LNCAP (cell line): ENCODE results near the gene ADGRL2.

Experiments
- CTCF ChIP-seq: fragments of 450-650 bp; IDR thresholded peaks from 2 replicates; pipeline ENCODE4 v1.5.1; 2017; ENCODE audit warnings: mild to moderate bottlenecking

ADGRL2 gene

DNA sequence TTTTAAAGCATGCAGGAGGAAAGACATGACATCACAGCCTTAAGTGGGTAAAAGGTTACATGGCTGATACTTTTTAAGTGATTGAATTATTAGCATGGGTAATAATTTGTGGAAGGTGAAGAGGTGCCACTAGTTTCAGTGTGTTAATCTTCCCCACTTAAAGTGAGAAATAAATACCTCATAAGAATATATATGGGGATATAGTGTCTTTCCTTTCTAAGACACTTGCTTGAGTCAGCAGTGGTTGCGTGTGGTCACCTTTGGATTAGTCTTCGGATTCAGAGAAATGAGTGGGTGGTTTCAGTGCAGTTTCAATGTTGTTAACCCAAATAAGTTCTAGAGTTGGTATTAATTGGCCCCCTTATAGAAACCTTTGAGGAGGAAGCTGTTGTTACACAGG lies 94.1 kb downstream of the ADGRL2 start:
- no peak for TF ChIP-seq CTCF

DNA sequence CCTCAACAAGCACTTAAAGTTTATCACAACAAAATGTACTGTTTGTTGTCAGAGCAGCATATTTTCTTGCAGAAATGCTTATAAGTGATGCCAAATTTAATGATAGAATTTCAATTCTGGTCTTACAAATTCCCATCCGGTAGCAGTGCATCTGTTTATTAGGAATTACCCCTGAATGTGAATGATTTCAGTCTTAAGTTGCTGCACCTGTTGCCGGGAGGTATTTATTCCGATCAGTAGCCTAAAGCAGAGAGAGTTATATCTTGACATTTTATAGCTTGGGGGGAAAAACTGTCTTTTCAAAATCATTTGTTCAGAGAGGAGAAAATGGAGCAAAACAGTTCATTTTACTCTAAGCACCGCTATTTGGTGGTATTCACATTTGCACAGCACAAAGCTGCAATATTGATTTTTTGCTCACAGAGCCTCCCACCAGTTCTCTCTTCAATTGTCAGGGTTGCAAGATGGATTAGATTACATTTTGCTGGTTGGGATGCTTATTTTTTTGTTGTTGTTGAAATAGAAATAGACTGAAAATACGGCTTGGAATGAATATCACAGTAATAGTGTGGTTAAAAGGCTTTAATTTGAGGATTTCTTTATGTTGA lies 98.6 kb downstream of the ADGRL2 start:
- TF ChIP-seq CTCF: no peak

- TF ChIP-seq CTCF: no peak
Observed at GRCh38 chr1:81907575-81907974, 106.8 kb downstream of the ADGRL2 start.

DNA sequence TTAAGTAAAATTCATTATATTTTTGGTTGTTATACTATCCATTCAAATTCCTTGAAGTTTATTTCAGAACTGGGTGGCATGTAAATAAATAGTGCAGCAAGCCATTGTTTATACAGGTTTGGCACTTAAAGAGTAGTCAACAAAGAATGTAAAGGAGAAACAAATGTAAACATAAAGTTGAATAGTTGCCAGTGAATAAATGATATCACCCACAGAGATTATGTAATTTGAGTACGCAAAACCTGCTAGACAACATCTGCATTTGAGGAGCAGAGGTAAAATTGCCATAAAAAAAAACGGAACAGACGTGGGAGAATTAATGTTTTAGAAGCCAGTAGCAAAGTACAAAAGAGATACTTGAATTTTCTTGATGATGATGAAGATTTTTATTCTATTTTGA lies 111.6 kb downstream of the ADGRL2 start:
- TF ChIP-seq CTCF: no peak

GRCh38 chr1:81915937-81916336 lies 115.2 kb downstream of the ADGRL2 start:
- no peak for TF ChIP-seq CTCF

DNA sequence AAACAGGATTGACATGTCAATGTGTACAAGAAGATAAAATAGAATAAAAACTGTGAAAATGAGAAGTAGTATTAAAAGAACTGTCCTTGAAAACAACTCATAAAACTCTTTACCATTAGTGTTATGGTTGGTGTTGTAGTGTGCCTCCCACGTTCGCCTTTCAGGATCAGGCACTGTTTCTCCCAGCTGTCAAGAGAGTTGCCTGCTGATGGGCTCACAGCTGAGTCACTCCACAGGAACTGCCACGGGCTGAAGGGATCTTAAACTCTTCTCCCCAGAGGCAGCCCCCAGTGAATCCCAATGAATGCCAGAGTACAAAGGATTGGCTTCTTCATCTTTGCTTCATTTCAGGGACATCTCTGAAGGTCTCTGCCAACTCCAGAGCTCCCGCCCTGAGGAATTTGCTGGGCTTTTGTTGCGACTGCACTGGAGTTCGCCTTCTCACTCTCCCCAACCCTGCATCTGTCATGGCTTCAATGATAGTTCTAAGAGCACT lies 119.6 kb downstream of the ADGRL2 start:
- TF ChIP-seq CTCF: no peak

DNA sequence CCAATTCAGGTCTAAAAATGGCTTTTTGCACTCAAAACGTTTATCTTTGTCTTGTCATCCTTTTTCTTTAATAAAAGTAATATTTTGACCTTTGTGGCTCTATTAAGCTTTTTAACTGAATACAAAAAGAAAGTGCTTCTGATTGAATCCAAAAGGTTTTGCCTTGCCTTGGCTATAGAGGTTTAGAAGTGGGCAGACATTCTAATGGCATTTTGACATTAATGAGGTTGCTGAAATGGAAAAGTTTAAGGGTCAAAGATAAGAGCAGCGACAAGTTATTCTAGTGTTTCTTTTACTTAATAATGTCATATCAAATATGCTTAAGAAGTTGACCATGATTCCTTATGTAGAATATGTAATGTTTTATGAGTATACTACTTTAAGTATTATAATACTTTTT lies 120.2 kb downstream of the ADGRL2 start:
- TF ChIP-seq CTCF: no peak

DNA sequence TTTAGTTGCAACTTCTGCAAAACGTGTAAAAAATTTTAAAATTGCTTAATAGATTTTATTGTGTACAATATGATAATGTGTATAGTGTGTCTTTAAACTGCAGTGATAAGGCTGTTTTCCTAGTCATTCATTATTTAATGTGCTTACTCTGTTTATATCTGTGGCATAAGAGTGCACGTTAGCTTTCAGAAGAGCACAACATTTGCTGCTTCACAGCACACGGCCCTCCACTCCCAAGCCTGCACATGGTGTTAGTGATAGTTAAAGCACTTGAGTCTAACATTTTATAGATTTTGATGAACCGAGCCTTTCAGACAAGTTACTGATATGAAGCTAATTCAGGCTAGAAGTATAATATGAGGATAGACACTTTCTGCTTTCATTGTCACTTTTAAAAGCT lies 120.6 kb downstream of the ADGRL2 start:
- no peak for TF ChIP-seq CTCF
